ENCODE measurements around the gene CRIM1.

DNA sequence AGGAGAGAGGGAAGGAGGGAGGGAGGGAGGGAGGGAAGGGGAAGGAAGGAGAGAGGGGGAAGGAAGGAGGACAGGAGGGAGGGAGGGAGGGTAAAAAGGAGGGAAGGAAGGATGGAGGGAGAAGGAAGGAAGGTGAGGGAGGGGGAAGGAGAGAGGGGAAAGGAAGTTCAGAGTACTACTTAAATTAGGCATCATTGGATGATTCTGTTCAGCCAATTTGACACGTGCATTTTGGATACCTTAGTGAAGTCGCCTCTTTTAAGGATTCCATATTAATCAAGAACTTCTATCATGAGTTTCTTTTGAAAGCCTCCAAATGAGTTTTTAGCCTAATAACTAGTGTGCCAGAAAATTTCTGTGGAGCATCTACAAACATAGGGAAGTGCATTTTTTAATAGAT is 179.5 kb downstream of the CRIM1 start:
- no peak for TF ChIP-seq CTCF (IDR thresholded peaks at IDR 0.05; ENCODE audit: borderline replicate concordance, extremely low read depth, low read length, poor library complexity, severe bottlenecking)
- no peak for TF ChIP-seq EZH2 (IDR thresholded peaks at IDR 0.05; ENCODE audit: borderline replicate concordance, low read depth, low read length, severe bottlenecking)

All from DND-41 (cell line).